ENCODE data around the gene ARRB2.

DNA sequence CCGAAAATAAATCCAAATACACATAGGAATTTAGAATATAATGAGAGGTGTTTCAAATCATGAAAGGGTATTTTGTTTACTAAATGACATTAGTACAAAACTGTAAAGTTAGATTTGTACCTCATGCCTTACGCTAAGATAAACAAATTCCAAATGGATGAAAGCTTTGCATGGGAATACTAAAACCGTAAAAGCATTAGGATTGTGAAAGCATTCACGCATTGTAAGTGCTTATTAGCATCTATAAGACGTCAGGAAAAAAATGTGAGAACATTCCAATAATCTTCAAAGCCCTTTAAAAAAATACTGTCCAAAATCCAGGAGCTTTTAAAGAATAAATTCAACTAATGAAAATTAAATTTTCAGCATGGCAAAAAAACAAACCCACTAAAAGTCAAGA is 44.1 kb upstream of the ARRB2 start:
- TF ChIP-seq, protein P1, sequence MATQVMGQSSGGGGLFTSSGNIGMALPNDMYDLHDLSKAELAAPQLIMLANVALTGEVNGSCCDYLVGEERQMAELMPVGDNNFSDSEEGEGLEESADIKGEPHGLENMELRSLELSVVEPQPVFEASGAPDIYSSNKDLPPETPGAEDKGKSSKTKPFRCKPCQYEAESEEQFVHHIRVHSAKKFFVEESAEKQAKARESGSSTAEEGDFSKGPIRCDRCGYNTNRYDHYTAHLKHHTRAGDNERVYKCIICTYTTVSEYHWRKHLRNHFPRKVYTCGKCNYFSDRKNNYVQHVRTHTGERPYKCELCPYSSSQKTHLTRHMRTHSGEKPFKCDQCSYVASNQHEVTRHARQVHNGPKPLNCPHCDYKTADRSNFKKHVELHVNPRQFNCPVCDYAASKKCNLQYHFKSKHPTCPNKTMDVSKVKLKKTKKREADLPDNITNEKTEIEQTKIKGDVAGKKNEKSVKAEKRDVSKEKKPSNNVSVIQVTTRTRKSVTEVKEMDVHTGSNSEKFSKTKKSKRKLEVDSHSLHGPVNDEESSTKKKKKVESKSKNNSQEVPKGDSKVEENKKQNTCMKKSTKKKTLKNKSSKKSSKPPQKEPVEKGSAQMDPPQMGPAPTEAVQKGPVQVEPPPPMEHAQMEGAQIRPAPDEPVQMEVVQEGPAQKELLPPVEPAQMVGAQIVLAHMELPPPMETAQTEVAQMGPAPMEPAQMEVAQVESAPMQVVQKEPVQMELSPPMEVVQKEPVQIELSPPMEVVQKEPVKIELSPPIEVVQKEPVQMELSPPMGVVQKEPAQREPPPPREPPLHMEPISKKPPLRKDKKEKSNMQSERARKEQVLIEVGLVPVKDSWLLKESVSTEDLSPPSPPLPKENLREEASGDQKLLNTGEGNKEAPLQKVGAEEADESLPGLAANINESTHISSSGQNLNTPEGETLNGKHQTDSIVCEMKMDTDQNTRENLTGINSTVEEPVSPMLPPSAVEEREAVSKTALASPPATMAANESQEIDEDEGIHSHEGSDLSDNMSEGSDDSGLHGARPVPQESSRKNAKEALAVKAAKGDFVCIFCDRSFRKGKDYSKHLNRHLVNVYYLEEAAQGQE (IDR thresholded peaks at IDR 0.05; ENCODE audit: insufficient read depth in 1 of 2, low read depth in 2 of 2, low read length in 2 of 2) = no peak
- TF ChIP-seq POLR2AphosphoS5 (IDR thresholded peaks at IDR 0.05; ENCODE audit: low read depth, low read length) (no peak), SIN3A (IDR thresholded peaks at IDR 0.05; ENCODE audit: borderline replicate concordance, insufficient read depth, low read length) (no peak)

All from PFSK-1 (cell line).